Glomerular endothelial cell (primary cell): ENCODE results near the gene ARTN. TPM values are rescaled to one million over a fixed set of nuclear protein-coding genes. Genes with fewer than 3 reads are reported as not detected.

Experiments
- DNase-seq: peaks from one replicate; pipeline ENCODE4 v3.0.0-alpha.2; 2011; ENCODE audit warnings: low read depth, low spot score; ENCODE audit errors: extremely low read depth
- total RNA-seq: library from RNA; depleted of rRNA; stranded (reverse); fragments of >200 nt; gene quantifications from 2 replicates; pipeline ENCODE4 v1.2.3, GENCODE V29; 2015

Gene ARTN
- total RNA-seq, 1 donor from 2014 or later, result 0.88 TPM

DNA sequence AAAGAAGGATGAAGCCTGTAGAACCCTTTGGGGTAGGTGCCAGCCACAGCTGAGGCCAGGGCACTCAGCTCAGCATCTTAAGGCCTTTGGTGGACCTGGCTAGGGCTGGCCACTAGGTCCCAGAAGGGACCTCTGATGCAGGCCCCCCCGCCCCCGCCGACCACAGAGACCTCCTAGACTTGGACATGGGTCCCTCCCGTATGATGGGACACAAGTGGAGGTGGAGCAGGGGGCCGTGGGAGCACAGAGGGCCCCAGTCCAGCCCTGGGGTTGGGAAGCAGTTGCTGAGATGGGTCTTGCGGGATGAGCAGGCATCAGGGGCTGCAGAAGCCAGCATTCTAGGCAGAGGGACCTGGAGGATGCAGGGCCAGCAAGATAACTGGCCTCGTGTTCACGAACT is 48.6 kb downstream of the ARTN start:
- DNase-seq, result no peak

DNA sequence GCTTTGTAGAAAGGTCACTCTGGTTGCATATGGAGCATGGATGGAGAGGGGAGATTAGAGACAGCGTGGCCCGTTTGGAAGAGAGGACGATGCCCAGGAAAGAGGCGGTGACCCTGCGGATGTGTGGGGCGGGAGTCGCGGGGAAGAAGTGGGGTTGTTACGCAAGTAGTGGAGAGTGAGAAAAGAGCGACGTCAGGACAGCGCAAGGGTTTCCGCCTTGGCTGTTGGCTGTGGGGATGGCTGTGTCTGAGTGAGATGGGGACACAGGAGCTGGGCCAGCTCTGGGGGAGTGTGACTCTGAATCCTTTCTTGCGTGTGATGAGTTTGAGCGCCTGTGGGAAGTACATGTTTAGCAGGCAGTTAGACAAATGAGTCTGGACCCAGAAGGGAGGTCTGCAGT is 49.2 kb downstream of the ARTN start:
- no peak for DNase-seq

DNA sequence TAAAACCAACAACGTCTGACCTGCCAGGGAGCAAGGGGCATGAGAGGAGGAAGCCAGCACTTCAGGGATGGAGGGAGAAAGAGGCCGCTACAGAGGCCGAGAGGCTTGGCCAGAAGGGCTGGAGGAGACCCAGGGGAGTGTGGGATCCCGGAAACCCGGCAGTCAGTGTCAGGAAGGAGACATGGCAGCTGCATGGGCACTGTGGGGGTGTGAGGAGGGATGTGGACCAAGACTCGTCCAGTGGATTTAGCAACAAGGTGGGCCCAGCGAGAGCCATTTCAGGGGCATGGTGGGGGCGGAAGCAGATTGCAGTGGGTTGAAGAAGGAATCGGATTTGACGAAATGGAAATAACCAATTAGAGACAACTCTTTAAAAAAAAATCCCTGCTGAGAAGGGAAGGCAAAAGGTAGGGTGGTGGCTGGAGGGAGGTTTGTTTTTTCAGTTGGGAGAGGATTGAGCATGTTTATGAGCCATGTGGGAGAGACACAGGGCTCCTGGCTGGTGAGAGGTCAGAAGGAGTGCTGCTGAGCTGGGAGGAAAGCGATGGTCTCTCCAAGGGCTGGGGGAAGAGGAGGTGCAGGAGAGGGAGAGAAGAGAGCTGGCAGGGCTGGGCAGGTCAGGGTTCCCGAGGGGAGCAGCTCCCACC is 49.8 kb downstream of the ARTN start:
- no peak for DNase-seq

DNA sequence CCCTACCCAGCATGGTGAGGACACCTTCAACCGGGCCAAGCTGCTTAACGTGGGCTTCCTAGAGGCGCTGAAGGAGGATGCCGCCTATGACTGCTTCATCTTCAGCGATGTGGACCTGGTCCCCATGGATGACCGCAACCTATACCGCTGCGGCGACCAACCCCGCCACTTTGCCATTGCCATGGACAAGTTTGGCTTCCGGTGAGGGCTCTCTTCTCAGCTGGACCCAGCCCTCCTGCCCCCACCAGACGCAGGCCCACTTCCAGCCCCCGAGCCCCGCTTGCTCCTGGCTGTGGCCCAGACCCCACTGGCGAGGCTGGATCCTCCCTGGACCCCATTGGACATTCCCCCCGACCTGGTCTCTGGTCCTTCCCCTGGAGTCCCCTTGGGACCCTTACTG is 51.3 kb downstream of the ARTN start:
- no peak for DNase-seq

DNA sequence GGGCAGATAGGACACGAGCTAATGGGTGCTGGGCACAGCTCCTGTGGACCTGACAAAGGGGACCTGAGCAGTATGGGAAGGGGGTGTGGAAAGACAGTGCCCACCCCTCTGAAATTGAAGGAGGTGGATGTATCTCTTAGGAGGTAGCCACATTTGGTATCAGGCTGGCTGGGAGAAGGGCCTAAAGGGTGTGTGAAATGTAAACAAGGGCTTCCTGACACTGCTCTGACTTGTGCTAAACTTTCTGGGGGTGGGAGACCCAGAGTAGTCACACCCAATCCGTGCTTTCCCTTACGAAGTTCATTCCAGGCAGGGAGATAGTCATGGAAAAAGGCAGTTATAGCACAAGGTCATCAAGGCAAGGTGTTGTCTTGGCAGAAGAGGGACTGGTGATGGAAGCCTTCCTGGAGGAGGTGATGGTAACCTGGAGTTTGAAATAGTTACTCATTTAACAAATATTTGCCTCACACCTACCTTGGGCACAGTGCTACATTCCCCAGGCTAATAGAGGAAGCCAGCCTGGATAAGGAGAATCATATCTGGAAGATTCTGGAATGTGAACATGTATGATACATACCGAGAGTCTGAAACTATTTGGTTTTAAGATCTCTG is 52.5 kb downstream of the ARTN start:
- no peak for DNase-seq

DNA sequence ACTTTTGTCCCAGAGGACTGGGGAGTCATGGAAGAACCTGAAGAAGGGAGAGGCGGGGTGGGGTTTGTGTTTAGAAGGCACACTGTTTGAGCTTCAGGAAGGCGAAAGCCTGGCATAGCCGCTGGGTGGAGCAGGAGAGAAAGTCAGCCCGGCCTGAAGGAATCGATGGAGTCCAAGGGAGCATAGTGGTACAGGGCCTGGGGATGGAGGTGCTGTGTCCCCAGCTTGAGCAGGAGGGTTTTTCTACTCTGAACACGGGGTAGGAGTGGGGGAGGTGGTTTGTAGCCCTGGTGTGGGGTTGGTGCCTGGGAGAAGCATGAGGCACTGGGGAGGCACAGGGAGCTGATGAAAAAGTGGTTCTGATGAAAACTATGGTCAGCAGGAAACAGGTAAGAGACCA is 53.1 kb downstream of the ARTN start:
- DNase-seq, result no peak

Other genes with a start within 250 kb of the ARTN start
- gene ST3GAL3, start 226.3 kb upstream of the ARTN start, total RNA-seq, result 20.2 and 29.3 TPM in 2 replicates
- gene IPO13, start 13.1 kb downstream of the ARTN start, total RNA-seq, result 21.2 and 27.1 TPM in 2 replicates
- gene DPH2, start 36.2 kb downstream of the ARTN start, total RNA-seq, result 19.4 and 26.7 TPM in 2 replicates
- gene ATP6V0B, start 41.2 kb downstream of the ARTN start, total RNA-seq, result 103 and 119 TPM in 2 replicates
- 87.5 and 93.8 TPM in 2 replicates for gene B4GALT2, start 45.4 kb downstream of the ARTN start, total RNA-seq
- gene CCDC24, start 57.8 kb downstream of the ARTN start, total RNA-seq, result 0.97 and 5.7 TPM in 2 replicates
- 0.15 and 1.5 TPM in 2 replicates for gene SLC6A9, start 97.7 kb downstream of the ARTN start, total RNA-seq
- not detected in 2 replicates for gene KLF17, start 185.0 kb downstream of the ARTN start, total RNA-seq
- gene KLF18, start 207.8 kb downstream of the ARTN start, total RNA-seq, result not detected in 2 replicates